ENCODE measurements around the gene FAM227A.

DNA sequence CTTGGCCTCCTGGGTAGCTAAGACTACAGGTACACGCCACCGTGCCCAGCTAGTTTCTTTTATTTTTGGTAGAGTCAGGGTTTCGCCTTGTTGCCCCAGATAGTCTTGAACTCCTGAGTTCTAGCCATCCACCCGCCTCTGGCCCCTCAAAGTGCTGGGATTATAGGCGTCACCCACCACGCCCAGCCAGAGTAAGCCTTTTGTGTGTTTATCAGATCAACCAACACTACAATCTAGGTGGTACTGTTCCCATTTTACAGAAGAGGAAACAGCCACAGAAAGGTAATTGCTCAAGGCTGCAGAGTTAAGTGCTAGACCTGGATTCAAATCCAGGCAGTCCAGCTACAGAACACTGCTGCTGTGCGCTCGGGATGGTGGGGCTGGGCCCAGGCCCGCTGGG, 28.7 kb upstream of the FAM227A start:
- TF ChIP-seq EZH2 (IDR thresholded peaks at IDR 0.05) = no peak
- no peak for TF ChIP-seq POLR2AphosphoS5 (IDR thresholded peaks at IDR 0.05; ENCODE audit: borderline replicate concordance, low read depth, low read length)

All from SK-N-MC (cell line).